ENCODE data around the gene PLXDC1. TPM values are rescaled to one million over a fixed set of nuclear protein-coding genes. Genes with fewer than 3 reads are reported as not detected.
"Not testable (repeated sequence)": the region's sequence is repeated elsewhere in the genome, so short reads cannot be mapped to it uniquely, and the experiment has no call there.

PLXDC1 gene
- total and polyA plus RNA-seq, 2 experiments from 2014 or later, result 0.28 to 0.91 TPM

GRCh38 chr17:39129544-39129943 lies 21.9 kb downstream of the PLXDC1 start:
- not testable (repeated sequence) for H3K4me1 ChIP-seq (ENCODE audit: insufficient read depth); H3K36me3 ChIP-seq (ENCODE audit: insufficient read depth); H3F3A ChIP-seq (replicated peaks; ENCODE audit: low read depth); H3K27me3 ChIP-seq (ENCODE audit: insufficient read depth); H3K9me2 ChIP-seq (ENCODE audit: insufficient read depth); H2AFZ ChIP-seq; H3K4me3 Mint-ChIP-seq; H3K9me3 Mint-ChIP-seq; DNase-seq (ENCODE audit: low spot score); H3K36me3 Mint-ChIP-seq (ENCODE audit: low read depth); H4K20me1 ChIP-seq (replicated peaks; ENCODE audit: insufficient read depth); H3K4me3 ChIP-seq; H3K27ac ChIP-seq (ENCODE audit: low read depth); H3K4me1 Mint-ChIP-seq; H3K79me2 ChIP-seq (replicated peaks; ENCODE audit: insufficient read depth); H3K4me2 ChIP-seq; ATAC-seq; H3K27ac Mint-ChIP-seq
- peaks cover 12% of the 10 kb centered on the region for H3K27me3 Mint-ChIP-seq (ENCODE audit: insufficient read depth, low read depth, poor library complexity)

GRCh38 chr17:39126436-39126835 lies 25.0 kb downstream of the PLXDC1 start:
- Histone ChIP-seq H3K27me3 (ENCODE audit: insufficient read depth) (no peaks in the 10 kb centered on the region), H3K9me2 (ENCODE audit: insufficient read depth) (no peaks in the 10 kb centered on the region), H3K4me1 (ENCODE audit: insufficient read depth) (no peaks in the 10 kb centered on the region), H3K4me3 (no peak overlapping the region), H3F3A (replicated peaks; ENCODE audit: low read depth) (no peaks in the 10 kb centered on the region), H3K79me2 (replicated peaks; ENCODE audit: insufficient read depth) (no peaks in the 10 kb centered on the region), H3K36me3 (ENCODE audit: insufficient read depth) (no peaks in the 10 kb centered on the region), H2AFZ (no peak overlapping the region), H3K27ac (ENCODE audit: low read depth) (no peak overlapping the region), H3K4me2 (no peak overlapping the region), H4K20me1 (replicated peaks; ENCODE audit: insufficient read depth) (no peaks in the 10 kb centered on the region)
- Mint-ChIP-seq H3K27ac (no peak overlapping the region), H3K4me1 (no peaks in the 10 kb centered on the region), H3K9me3 (no peaks in the 10 kb centered on the region), H3K27me3 (ENCODE audit: insufficient read depth, low read depth, poor library complexity) (peaks cover 8% of the 10 kb centered on the region), H3K4me3 (no peak overlapping the region), H3K36me3 (ENCODE audit: low read depth) (no peaks in the 10 kb centered on the region)
- ATAC-seq (no peak), DNase-seq (ENCODE audit: low spot score) (no peak)
- TF ChIP-seq ZNF462 (CRISPR knock-in tag; IDR thresholded peaks at IDR 0.05) (no peak), ETS1 (IDR thresholded peaks at IDR 0.05) (no peak), EZH2phosphoT487 (IDR thresholded peaks at IDR 0.05; ENCODE audit: unreplicated experiment) (no peak), POLR2AphosphoS5 (IDR thresholded peaks at IDR 0.05; ENCODE audit: low read depth) (no peak), REST (IDR thresholded peaks at IDR 0.05; ENCODE audit: unreplicated experiment) (no peak), CREB1 (CRISPR knock-in tag; IDR thresholded peaks at IDR 0.05; ENCODE audit: low read depth) (no peak), CTCF (conservative IDR thresholded peaks at IDR 0.05; ENCODE audit: low read depth in 2 of 2) (no peak), ZNF331 (CRISPR knock-in tag; IDR thresholded peaks at IDR 0.05; ENCODE audit: low read depth) (no peak), JUNB (IDR thresholded peaks at IDR 0.05; ENCODE audit: unreplicated experiment) (no peak), STAT1 (IDR thresholded peaks at IDR 0.05; ENCODE audit: unreplicated experiment) (no peak), ZNF114 (CRISPR knock-in tag; IDR thresholded peaks at IDR 0.05) (no peak)
